Panc1 (cell line): Measurements from ENCODE around the gene CEBPB.

Experiments used
- SIN3A ChIP-seq: IDR thresholded peaks from 2 replicates; pipeline ENCODE4 v1.6.1; 2012; ENCODE audit warnings: low read depth, mild to moderate bottlenecking, low read length, moderate library complexity, borderline replicate concordance; ENCODE audit not compliant: insufficient read depth
- TF ChIP-seq, protein P1 (sequence below): fragments of 450-650 bp; IDR thresholded peaks from 2 replicates; pipeline ENCODE4 v1.5.1; 2017; ENCODE audit warnings: mild to moderate bottlenecking
- TF ChIP-seq, protein P2 (sequence below), 2 experiments: IDR thresholded peaks; 2 replicates each; pipeline ENCODE4 v1.6.1; 2011 to 2012; ENCODE audit warnings: low read depth in 2 of 2, control low read depth in 1 of 2, low read length in 1 of 2, mild to moderate bottlenecking in 1 of 2, moderate library complexity in 1 of 2; ENCODE audit not compliant: insufficient read depth in 1 of 2

DNA sequence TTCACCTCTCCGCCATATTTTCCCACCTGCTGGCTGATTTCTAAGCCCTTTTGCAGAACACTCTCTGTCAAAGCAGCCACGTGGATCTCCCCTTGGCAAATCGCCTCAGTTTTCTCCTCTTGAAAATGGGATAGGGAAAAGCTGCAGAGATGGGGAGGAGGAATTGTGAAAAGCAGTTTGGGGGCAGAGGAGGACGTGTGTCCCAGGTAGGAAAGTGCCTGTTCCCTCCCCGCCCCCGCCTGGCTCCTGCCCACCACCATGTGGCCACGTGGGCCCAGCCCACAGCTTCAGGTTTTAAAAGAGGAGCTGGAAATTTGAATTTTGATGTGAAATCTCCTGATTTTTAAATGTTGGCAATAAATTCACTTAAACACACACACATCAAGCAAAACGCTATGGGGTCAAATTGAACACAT is 3.6 kb upstream of the CEBPB start:
- TF ChIP-seq, protein P1, sequence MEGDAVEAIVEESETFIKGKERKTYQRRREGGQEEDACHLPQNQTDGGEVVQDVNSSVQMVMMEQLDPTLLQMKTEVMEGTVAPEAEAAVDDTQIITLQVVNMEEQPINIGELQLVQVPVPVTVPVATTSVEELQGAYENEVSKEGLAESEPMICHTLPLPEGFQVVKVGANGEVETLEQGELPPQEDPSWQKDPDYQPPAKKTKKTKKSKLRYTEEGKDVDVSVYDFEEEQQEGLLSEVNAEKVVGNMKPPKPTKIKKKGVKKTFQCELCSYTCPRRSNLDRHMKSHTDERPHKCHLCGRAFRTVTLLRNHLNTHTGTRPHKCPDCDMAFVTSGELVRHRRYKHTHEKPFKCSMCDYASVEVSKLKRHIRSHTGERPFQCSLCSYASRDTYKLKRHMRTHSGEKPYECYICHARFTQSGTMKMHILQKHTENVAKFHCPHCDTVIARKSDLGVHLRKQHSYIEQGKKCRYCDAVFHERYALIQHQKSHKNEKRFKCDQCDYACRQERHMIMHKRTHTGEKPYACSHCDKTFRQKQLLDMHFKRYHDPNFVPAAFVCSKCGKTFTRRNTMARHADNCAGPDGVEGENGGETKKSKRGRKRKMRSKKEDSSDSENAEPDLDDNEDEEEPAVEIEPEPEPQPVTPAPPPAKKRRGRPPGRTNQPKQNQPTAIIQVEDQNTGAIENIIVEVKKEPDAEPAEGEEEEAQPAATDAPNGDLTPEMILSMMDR = no peak
- TF ChIP-seq, protein P2, sequence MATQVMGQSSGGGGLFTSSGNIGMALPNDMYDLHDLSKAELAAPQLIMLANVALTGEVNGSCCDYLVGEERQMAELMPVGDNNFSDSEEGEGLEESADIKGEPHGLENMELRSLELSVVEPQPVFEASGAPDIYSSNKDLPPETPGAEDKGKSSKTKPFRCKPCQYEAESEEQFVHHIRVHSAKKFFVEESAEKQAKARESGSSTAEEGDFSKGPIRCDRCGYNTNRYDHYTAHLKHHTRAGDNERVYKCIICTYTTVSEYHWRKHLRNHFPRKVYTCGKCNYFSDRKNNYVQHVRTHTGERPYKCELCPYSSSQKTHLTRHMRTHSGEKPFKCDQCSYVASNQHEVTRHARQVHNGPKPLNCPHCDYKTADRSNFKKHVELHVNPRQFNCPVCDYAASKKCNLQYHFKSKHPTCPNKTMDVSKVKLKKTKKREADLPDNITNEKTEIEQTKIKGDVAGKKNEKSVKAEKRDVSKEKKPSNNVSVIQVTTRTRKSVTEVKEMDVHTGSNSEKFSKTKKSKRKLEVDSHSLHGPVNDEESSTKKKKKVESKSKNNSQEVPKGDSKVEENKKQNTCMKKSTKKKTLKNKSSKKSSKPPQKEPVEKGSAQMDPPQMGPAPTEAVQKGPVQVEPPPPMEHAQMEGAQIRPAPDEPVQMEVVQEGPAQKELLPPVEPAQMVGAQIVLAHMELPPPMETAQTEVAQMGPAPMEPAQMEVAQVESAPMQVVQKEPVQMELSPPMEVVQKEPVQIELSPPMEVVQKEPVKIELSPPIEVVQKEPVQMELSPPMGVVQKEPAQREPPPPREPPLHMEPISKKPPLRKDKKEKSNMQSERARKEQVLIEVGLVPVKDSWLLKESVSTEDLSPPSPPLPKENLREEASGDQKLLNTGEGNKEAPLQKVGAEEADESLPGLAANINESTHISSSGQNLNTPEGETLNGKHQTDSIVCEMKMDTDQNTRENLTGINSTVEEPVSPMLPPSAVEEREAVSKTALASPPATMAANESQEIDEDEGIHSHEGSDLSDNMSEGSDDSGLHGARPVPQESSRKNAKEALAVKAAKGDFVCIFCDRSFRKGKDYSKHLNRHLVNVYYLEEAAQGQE (IDR thresholded peaks at IDR 0.05; ENCODE audit: insufficient read depth in 1 of 2, low read depth in 2 of 2, low read length in 1 of 2) = no peak
- no peak for TF ChIP-seq SIN3A
